Measurements from ENCODE around the gene CDS2. TPM values are rescaled to one million over a fixed set of nuclear protein-coding genes. Genes with fewer than 3 reads are reported as not detected.
A peak's percentile ranks its signal among the peaks of the same experiment; 100 is the strongest.

Gene CDS2
- total and polyA plus RNA-seq, 4 experiments from 2014 or later: 53.7 to 59.8 (median 58.2) TPM

DNA sequence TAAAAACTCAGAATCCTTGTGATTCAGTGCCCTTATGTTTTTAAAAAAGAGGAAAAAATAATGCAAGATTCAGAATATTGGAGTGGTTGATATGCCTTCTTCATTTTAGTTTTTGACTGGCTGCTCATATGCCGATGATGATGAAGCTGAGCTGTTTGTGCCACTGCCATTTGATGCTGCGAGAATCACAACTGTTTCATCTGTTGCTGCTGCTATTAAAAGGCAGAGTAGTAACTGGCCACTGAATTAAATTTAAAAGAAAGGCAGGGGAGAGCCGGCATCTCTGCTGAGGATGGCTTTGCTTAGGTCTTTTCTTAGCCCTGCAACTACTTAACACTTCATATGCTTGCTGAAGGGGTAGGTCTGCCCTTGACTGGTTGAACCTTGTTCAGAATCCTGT, 33.1 kb downstream of the CDS2 start:
- intact Hi-C loops (cut with micrococcal nuclease): no loop called here
- ChIA-PET POLR2A (ENCODE audit: partially characterized antibody) (no interaction called here), CTCF (ENCODE audit: partially characterized antibody) (no interaction called here)
- Histone ChIP-seq H3K4me3 (ENCODE audit: low read length in 2 of 2) (no peak overlapping the region), H3K36me3 (ENCODE audit: insufficient read depth, low read length) (no peaks in the 10 kb centered on the region), H3K27ac (ENCODE audit: low read depth, low read length) (no peak overlapping the region), H3K27me3 (ENCODE audit: insufficient read depth, low read length) (no peaks in the 10 kb centered on the region), H3K9me3 (ENCODE audit: control insufficient read depth in 1 of 2, low read length in 2 of 2) (no peaks in the 10 kb centered on the region), H3K4me1 (ENCODE audit: insufficient read depth, low read length) (peaks cover 11% of the 10 kb centered on the region)
- H3K9me3 Mint-ChIP-seq: no peaks in the 10 kb centered on the region
- no peak overlapping the region for H3K27ac Mint-ChIP-seq
- no peak for DNase-seq
- peaks cover under 1 to 4% of the 10 kb centered on the region in 2 donors for H3K36me3 Mint-ChIP-seq
- no peak overlapping the region for H3K4me3 Mint-ChIP-seq
- H3K4me1 Mint-ChIP-seq: peaks cover 51 to 78% (median 62%) of the 10 kb centered on the region in 4 donors
- H3K27me3 Mint-ChIP-seq: no peaks in the 10 kb centered on the region

DNA sequence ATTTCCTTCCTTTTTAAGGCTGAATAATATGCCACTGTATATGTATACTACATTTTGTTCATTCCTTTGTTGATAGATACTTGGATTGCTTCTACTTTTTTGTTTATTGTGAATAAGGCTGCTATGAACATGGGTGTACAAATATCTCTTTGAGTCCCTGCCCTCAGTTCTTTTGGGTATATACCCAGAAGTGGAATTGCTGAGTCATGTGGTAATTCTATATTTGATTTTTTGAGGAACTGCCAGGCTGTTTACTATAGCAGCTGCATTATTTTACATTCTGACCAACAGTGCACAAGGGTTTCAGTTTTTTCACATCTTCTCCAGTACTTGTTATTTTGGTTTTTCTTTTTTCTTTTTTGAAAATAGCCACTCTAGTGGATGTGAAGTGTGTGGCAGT, 34.1 kb downstream of the CDS2 start:
- no peak overlapping the region for H3K4me3 Mint-ChIP-seq
- H3K27me3 Mint-ChIP-seq: no peaks in the 10 kb centered on the region
- ChIA-PET CTCF (ENCODE audit: partially characterized antibody) (no interaction called here), POLR2A (ENCODE audit: partially characterized antibody) (no interaction called here)
- H3K36me3 ChIP-seq (ENCODE audit: insufficient read depth, low read length): no peaks in the 10 kb centered on the region
- no peak for DNase-seq
- no peaks in the 10 kb centered on the region for H3K27me3 ChIP-seq (ENCODE audit: insufficient read depth, low read length)
- intact Hi-C loops (cut with micrococcal nuclease): no loop called here
- H3K36me3 Mint-ChIP-seq: peaks cover 0 to 4% of the 10 kb centered on the region in 2 donors
- H3K9me3 ChIP-seq (ENCODE audit: control insufficient read depth in 1 of 2, low read length in 2 of 2): no peaks in the 10 kb centered on the region
- peaks cover 49 to 78% (median 61%) of the 10 kb centered on the region in 4 donors for H3K4me1 Mint-ChIP-seq
- no peak overlapping the region for H3K27ac ChIP-seq (ENCODE audit: low read depth, low read length)
- no peak overlapping the region for H3K27ac Mint-ChIP-seq
- peaks cover 11% of the 10 kb centered on the region for H3K4me1 ChIP-seq (ENCODE audit: insufficient read depth, low read length)
- H3K9me3 Mint-ChIP-seq: no peaks in the 10 kb centered on the region
- no peak overlapping the region for H3K4me3 ChIP-seq (ENCODE audit: low read length in 2 of 2)

GRCh38 chr20:5161536-5162164, 34.8 kb downstream of the CDS2 start:
- no peak overlapping the region for H3K27ac ChIP-seq (ENCODE audit: low read depth, low read length)
- no peak overlapping the region for H3K4me3 ChIP-seq (ENCODE audit: low read length in 2 of 2)
- no peaks in the 10 kb centered on the region for H3K36me3 Mint-ChIP-seq
- no peaks in the 10 kb centered on the region for H3K9me3 Mint-ChIP-seq
- peaks cover 50 to 78% (median 62%) of the 10 kb centered on the region in 4 donors for H3K4me1 Mint-ChIP-seq
- CTCF ChIA-PET (ENCODE audit: partially characterized antibody): no interaction called here
- intact Hi-C loops (cut with micrococcal nuclease): no loop called here
- peaks cover 19% of the 10 kb centered on the region for H3K4me1 ChIP-seq (ENCODE audit: insufficient read depth, low read length)
- H3K27me3 Mint-ChIP-seq: no peaks in the 10 kb centered on the region
- no peak overlapping the region for H3K4me3 Mint-ChIP-seq
- H3K27me3 ChIP-seq (ENCODE audit: insufficient read depth, low read length): no peaks in the 10 kb centered on the region
- H3K27ac Mint-ChIP-seq: peak overlapping the region in 3 of 7 donors; percentile 4 to 47 (median 13)
- H3K36me3 ChIP-seq (ENCODE audit: insufficient read depth, low read length): no peaks in the 10 kb centered on the region
- DNase-seq: no peak
- POLR2A ChIA-PET (ENCODE audit: partially characterized antibody): no interaction called here
- H3K9me3 ChIP-seq (ENCODE audit: control insufficient read depth in 1 of 2, low read length in 2 of 2): no peaks in the 10 kb centered on the region

DNA sequence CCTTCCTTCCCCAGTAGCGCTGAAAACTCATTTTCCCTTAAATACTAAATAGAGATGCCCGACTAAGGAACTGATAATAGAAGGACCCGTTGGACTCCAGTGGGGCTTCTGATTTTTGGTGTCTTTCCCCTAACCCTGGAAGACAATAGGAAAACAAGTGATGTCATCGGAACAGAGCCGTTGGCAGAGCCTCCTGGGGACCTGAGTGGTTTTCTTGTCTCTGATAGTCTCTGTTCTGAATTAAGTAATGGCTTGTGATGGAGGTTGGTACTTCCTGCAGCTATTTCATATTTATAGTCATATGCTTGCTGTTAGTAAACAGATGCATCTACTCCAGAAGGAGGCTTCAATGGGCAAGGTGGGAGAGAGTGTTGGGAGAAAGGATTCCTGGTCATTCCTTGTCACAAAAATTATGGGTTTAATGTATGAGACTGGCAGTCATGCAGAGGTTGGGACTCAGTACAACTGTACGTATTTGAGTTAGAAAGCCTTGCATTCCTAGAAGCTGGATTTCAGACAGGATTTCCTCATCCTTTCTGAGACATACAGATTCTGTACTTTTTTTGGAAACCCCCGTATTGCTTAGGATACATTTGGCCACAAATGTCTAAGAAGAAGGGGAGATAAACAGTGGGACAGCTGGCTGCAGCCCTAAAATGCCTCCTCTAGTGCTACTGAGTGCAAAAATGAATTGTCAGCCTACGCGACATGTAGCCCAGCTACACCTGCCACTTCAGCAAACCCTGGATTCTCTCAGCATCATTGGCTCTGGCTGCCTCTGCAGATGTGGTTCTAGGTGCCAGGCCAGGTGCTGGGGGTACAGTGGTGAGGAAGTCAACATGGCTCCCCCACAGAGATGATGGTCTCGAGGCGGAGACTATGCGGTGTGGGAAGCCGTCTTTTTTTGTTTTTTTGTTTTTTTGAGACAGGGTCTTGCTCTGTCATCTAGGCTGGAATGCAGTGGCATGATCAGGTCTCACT, 38.1 kb downstream of the CDS2 start:
- no peak for DNase-seq
- POLR2A ChIA-PET (ENCODE audit: partially characterized antibody): no interaction called here
- no peaks in the 10 kb centered on the region for H3K9me3 Mint-ChIP-seq
- Histone ChIP-seq H3K4me3 (ENCODE audit: low read length in 2 of 2) (no peak overlapping the region), H3K27me3 (ENCODE audit: insufficient read depth, low read length) (no peaks in the 10 kb centered on the region), H3K27ac (ENCODE audit: low read depth, low read length) (no peak overlapping the region), H3K4me1 (ENCODE audit: insufficient read depth, low read length) (peaks cover 33% of the 10 kb centered on the region), H3K36me3 (ENCODE audit: insufficient read depth, low read length) (no peaks in the 10 kb centered on the region), H3K9me3 (ENCODE audit: control insufficient read depth in 1 of 2, low read length in 2 of 2) (no peaks in the 10 kb centered on the region)
- intact Hi-C loops (cut with micrococcal nuclease): no loop called here
- H3K36me3 Mint-ChIP-seq: peaks cover 0 to 3% of the 10 kb centered on the region in 2 donors
- no peaks in the 10 kb centered on the region for H3K27me3 Mint-ChIP-seq
- CTCF ChIA-PET (ENCODE audit: partially characterized antibody): interaction anchor here (1.1 to 2.1 kb wide), 2 partner anchors 10 to 38 kb away, joined by 3 to 5 read pairs; partner anchors contain the start of gene CDS2
- no peak overlapping the region for H3K4me3 Mint-ChIP-seq
- H3K27ac Mint-ChIP-seq: peak overlapping the region in 3 of 7 donors; percentile 2 to 54 (median 43)
- peaks cover 57 to 91% (median 71%) of the 10 kb centered on the region in 4 donors for H3K4me1 Mint-ChIP-seq

GRCh38 chr20:5168651-5169396, 42.0 kb downstream of the CDS2 start:
- peaks cover 0 to 25% of the 10 kb centered on the region in 2 donors for H3K36me3 Mint-ChIP-seq
- H3K27ac Mint-ChIP-seq: peak overlapping the region; percentile 67 to 93 (median 86)
- H3K27ac ChIP-seq (ENCODE audit: low read depth, low read length): no peak overlapping the region
- H3K9me3 ChIP-seq (ENCODE audit: control insufficient read depth in 1 of 2, low read length in 2 of 2): no peaks in the 10 kb centered on the region
- DNase-seq: no peak
- peak overlapping the region in 5 of 8 donors; percentile 40 to 62 (median 52) for H3K4me3 Mint-ChIP-seq
- H3K27me3 Mint-ChIP-seq: no peaks in the 10 kb centered on the region
- peaks cover 43 to 78% (median 60%) of the 10 kb centered on the region in 4 donors for H3K4me1 Mint-ChIP-seq
- H3K36me3 ChIP-seq (ENCODE audit: insufficient read depth, low read length): peaks cover 8% of the 10 kb centered on the region
- H3K4me3 ChIP-seq (ENCODE audit: low read length in 2 of 2): no peak overlapping the region
- intact Hi-C loops (cut with micrococcal nuclease): no loop called here
- peaks cover 45% of the 10 kb centered on the region for H3K4me1 ChIP-seq (ENCODE audit: insufficient read depth, low read length)
- POLR2A ChIA-PET (ENCODE audit: partially characterized antibody): interaction anchor here (1.3 to 1.8 kb wide), 2 partner anchors 42 to 50 kb away, joined by 4 to 7 read pairs; partner anchors contain the start of gene CDS2
- CTCF ChIA-PET (ENCODE audit: partially characterized antibody): interaction anchor here (0.6 to 1.5 kb wide), 2 partner anchors 42 to 1223 kb away, joined by 3 to 6 read pairs; partner anchors contain the start of gene CDS2
- no peaks in the 10 kb centered on the region for H3K27me3 ChIP-seq (ENCODE audit: insufficient read depth, low read length)
- H3K9me3 Mint-ChIP-seq: no peaks in the 10 kb centered on the region

- Histone ChIP-seq H3K36me3 (ENCODE audit: insufficient read depth, low read length) (peaks cover 18% of the 10 kb centered on the region), H3K4me3 (ENCODE audit: low read length in 2 of 2) (no peak overlapping the region), H3K27me3 (ENCODE audit: insufficient read depth, low read length) (no peaks in the 10 kb centered on the region), H3K27ac (ENCODE audit: low read depth, low read length) (no peak overlapping the region), H3K4me1 (ENCODE audit: insufficient read depth, low read length) (peaks cover 44% of the 10 kb centered on the region), H3K9me3 (ENCODE audit: control insufficient read depth in 1 of 2, low read length in 2 of 2) (no peaks in the 10 kb centered on the region)
- Mint-ChIP-seq H3K4me3 (no peak overlapping the region), H3K9me3 (no peaks in the 10 kb centered on the region), H3K27me3 (no peaks in the 10 kb centered on the region), H3K36me3 (peaks cover 4 to 36% of the 10 kb centered on the region in 2 donors), H3K27ac (peak overlapping the region in 5 of 7 donors; percentile 32 to 67 (median 48)), H3K4me1 (peaks cover 37 to 64% (median 50%) of the 10 kb centered on the region in 4 donors)
- ChIA-PET POLR2A (ENCODE audit: partially characterized antibody) (no interaction called here), CTCF (ENCODE audit: partially characterized antibody) (interaction anchor here (1.4 to 1.5 kb wide), 2 partner anchors 22 to 44 kb away, joined by 6 read pairs; partner anchors contain the start of gene CDS2)
- no peak for DNase-seq
- intact Hi-C loops (cut with micrococcal nuclease): no loop called here
Observed at GRCh38 chr20:5170341-5170740, 43.5 kb downstream of the CDS2 start.

All from CD4-positive, alpha-beta memory T cell (primary cell).